Natural killer cell treated with Interleukin-12 subunit alpha and Interleukin-12 subunit beta and Interleukin-15 and Interleukin-18, amount 100 ng/mL, for 72 hours (primary cell): Measurements from ENCODE around the gene TRA2B. TPM values are rescaled to one million over a fixed set of nuclear protein-coding genes. Genes with fewer than 3 reads are reported as not detected.

Experiments
- total RNA-seq, 2 donors: library from RNA; stranded (reverse); gene quantifications; one replicate each; pipeline ENCODE4 v1.2.3, GENCODE V29; 2022

Gene TRA2B
- total RNA-seq, 2 donors from 2014 or later = 266 to 286 TPM

Other genes with a start within 250 kb of the TRA2B start
- 1 to 10 TPM; 3.5 to 5.0 TPM for gene IGF2BP2, start 113.0 kb downstream of the TRA2B start, total RNA-seq
- 100 to 1,000 TPM in 1 of 2 donors, 10 to 100 TPM in 1; 61.6 to 113 TPM for gene ETV5, start 171.1 kb upstream of the TRA2B start, total RNA-seq